ENCODE data around the gene CIT.

- TF ChIP-seq CTCF (IDR thresholded peaks at IDR 0.05), result no peak
- no peak for TF ChIP-seq POLR2A (IDR thresholded peaks at IDR 0.05)
Observed at GRCh38 chr12:119678459-119678858, 198.7 kb downstream of the CIT start.

Data from Peyer's patch (tissue), 4 donors.